WTC11 (cell line): ENCODE data around the gene CTNNA2. TPM values are rescaled to one million over a fixed set of nuclear protein-coding genes. Genes with fewer than 3 reads are reported as not detected.

Source experiments
- ATAC-seq: fragments of 200-7000 bp; cut with Tn5 transposase; 2 replicates; pipeline ENCODE4 v1.10.0; 2021; ENCODE audit warnings: mild to moderate bottlenecking, moderate library complexity
- CTCF ChIA-PET: fragments of 300-600 bp; sonication (Branson Sonifier 250); formaldehyde crosslinking; loops from one replicate; lab custom pipeline; 2021; ENCODE audit warnings: antibody characterized with exemption; lab: Charles Lee
- POLR2A ChIA-PET: fragments of 350-600 bp; sonication (Branson Sonifier 250); formaldehyde crosslinking; loops from one replicate; lab custom pipeline; 2021; ENCODE audit warnings: antibody characterized with exemption; lab: Charles Lee
- DNase-seq: peaks from one replicate; pipeline ENCODE4 v3.0.0; 2021; ENCODE audit warnings: low spot score
- H3K27ac Mint-ChIP-seq: 2 replicates; pipeline ENCODE4 v1.8.0; 2021; ENCODE audit warnings: mixed read lengths
- H3K27me3 Mint-ChIP-seq: 2 replicates; pipeline ENCODE4 v1.8.0; 2021; ENCODE audit warnings: low read depth, mild to moderate bottlenecking, moderate library complexity, mixed read lengths
- H3K36me3 Mint-ChIP-seq: 2 replicates; pipeline ENCODE4 v1.8.0; 2021; ENCODE audit warnings: mixed read lengths
- H3K4me1 Mint-ChIP-seq: 2 replicates; pipeline ENCODE4 v1.8.0; 2022; ENCODE audit warnings: mixed read lengths
- H3K4me3 Mint-ChIP-seq: 2 replicates; pipeline ENCODE4 v1.8.0; 2021; ENCODE audit warnings: mild to moderate bottlenecking, moderate library complexity, mixed read lengths
- H3K9me3 Mint-ChIP-seq: 2 replicates; pipeline ENCODE4 v1.8.0; 2021; ENCODE audit warnings: mixed read lengths
- CBFB ChIP-seq: sonication (generic); formaldehyde crosslinking; IDR thresholded peaks from 2 replicates; pipeline ENCODE4 v1.8.1; 2022; ENCODE audit warnings: mild to moderate bottlenecking, low read depth, missing genetic modification reagents
- CREB1 ChIP-seq: sonication (generic); formaldehyde crosslinking; IDR thresholded peaks from 2 replicates; pipeline ENCODE4 v1.8.0; 2023; ENCODE audit warnings: mild to moderate bottlenecking, missing genetic modification reagents
- ELF4 ChIP-seq: sonication (generic); formaldehyde crosslinking; IDR thresholded peaks from 2 replicates; pipeline ENCODE4 v1.8.1; 2022; ENCODE audit warnings: low read depth, mild to moderate bottlenecking, moderate library complexity, missing genetic modification reagents
- EMX1 ChIP-seq: fragments of 250-450 bp; sonication (Bioruptor Pico); IDR thresholded peaks from 2 replicates; pipeline ENCODE4 v1.8.0; 2021; ENCODE audit warnings: mild to moderate bottlenecking
- ESRRA ChIP-seq: sonication (generic); formaldehyde crosslinking; IDR thresholded peaks from 2 replicates; pipeline ENCODE4 v1.8.1; 2022; ENCODE audit warnings: mild to moderate bottlenecking, missing genetic modification reagents, borderline replicate concordance
- FOXK1 ChIP-seq: sonication (generic); formaldehyde crosslinking; IDR thresholded peaks from 2 replicates; pipeline ENCODE4 v1.8.0; 2022; ENCODE audit warnings: mild to moderate bottlenecking, moderate library complexity, missing genetic modification reagents
- FOXP1 ChIP-seq: sonication (generic); formaldehyde crosslinking; IDR thresholded peaks from 2 replicates; pipeline ENCODE4 v1.8.0; 2022; ENCODE audit warnings: missing genetic modification reagents, mild to moderate bottlenecking, moderate library complexity, borderline replicate concordance
- GABPB1 ChIP-seq: sonication (generic); formaldehyde crosslinking; IDR thresholded peaks from 2 replicates; pipeline ENCODE4 v1.8.1; 2023; ENCODE audit warnings: mild to moderate bottlenecking, missing genetic modification reagents
- PRRX2 ChIP-seq: fragments of 250-450 bp; sonication (Bioruptor Pico); IDR thresholded peaks from 2 replicates; pipeline ENCODE4 v1.8.0; 2021; ENCODE audit warnings: mild to moderate bottlenecking
- ZNF263 ChIP-seq: sonication (generic); formaldehyde crosslinking; IDR thresholded peaks from 2 replicates; pipeline ENCODE4 v1.8.1; 2022; ENCODE audit warnings: low read depth, mild to moderate bottlenecking, moderate library complexity, missing genetic modification reagents
- ZNF317 ChIP-seq: sonication (generic); formaldehyde crosslinking; IDR thresholded peaks from 2 replicates; pipeline ENCODE4 v1.8.1; 2023; ENCODE audit warnings: low read depth, mild to moderate bottlenecking, moderate library complexity, missing genetic modification reagents, borderline replicate concordance
- ZNF396 ChIP-seq: fragments of 250-450 bp; sonication (Bioruptor Pico); IDR thresholded peaks from 2 replicates; pipeline ENCODE4 v1.8.0; 2021; ENCODE audit warnings: mild to moderate bottlenecking, moderate library complexity, borderline replicate concordance
- total RNA-seq: library from RNA; stranded (reverse); gene quantifications from 3 replicates; pipeline ENCODE4 v1.2.3, GENCODE V29; 2021
- TF ChIP-seq, protein P1 (sequence below): sonication (generic); formaldehyde crosslinking; IDR thresholded peaks from 2 replicates; pipeline ENCODE4 v1.8.0; 2022; ENCODE audit warnings: mild to moderate bottlenecking, missing genetic modification reagents
- TF ChIP-seq, protein P2 (sequence below): sonication (generic); formaldehyde crosslinking; IDR thresholded peaks from 2 replicates; pipeline ENCODE4 v1.8.1; 2023; ENCODE audit warnings: mild to moderate bottlenecking, moderate library complexity, missing genetic modification reagents
- TF ChIP-seq, protein P3 (sequence below): sonication (generic); formaldehyde crosslinking; IDR thresholded peaks from 2 replicates; pipeline ENCODE4 v1.8.0; 2023; ENCODE audit warnings: missing genetic modification reagents, mild to moderate bottlenecking, borderline replicate concordance
- TF ChIP-seq, protein P4 (sequence below): fragments of 250-450 bp; sonication (Bioruptor Pico); IDR thresholded peaks from 2 replicates; pipeline ENCODE4 v2.1.2; 2022; ENCODE audit warnings: mild to moderate bottlenecking, moderate library complexity
- TF ChIP-seq, protein P5 (sequence below): sonication (generic); formaldehyde crosslinking; IDR thresholded peaks from 2 replicates; pipeline ENCODE4 v1.8.1; 2022; ENCODE audit warnings: low read depth, mild to moderate bottlenecking, moderate library complexity, missing genetic modification reagents, borderline replicate concordance

CTNNA2 gene
- total RNA-seq, 1 experiment from 2014 or later, result 3.8 TPM

DNA sequence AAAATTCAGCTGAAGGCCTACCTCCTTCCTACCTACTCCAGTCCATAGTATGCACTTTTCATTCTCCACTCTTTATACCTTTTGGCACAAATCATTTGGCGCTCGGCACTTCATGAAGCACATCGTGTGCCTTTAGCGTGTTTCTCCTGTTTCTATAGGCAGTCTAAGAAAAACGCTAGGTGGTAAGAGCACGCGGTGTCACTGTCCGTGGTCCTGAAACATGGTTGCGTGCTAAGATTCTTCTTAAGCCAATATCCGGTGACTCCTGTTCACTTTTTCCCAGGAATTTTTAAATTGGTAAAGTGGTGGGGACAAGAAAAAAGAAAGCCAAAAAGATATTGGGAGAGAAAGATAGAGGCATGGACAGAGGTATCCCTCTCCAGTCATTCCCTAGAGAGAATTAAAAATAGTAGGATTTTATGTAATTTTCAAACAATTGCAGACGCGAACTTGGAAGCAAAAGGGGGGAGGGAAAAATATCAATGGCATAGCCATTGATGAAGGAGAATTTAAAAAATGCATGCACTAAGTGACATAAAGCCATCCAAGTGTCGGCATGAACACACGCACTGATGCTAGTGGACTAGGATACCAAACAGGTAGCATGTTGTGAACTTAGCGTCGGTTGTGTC, 1.4 kb upstream of the CTNNA2 start (continued):
- TF ChIP-seq, protein P1, sequence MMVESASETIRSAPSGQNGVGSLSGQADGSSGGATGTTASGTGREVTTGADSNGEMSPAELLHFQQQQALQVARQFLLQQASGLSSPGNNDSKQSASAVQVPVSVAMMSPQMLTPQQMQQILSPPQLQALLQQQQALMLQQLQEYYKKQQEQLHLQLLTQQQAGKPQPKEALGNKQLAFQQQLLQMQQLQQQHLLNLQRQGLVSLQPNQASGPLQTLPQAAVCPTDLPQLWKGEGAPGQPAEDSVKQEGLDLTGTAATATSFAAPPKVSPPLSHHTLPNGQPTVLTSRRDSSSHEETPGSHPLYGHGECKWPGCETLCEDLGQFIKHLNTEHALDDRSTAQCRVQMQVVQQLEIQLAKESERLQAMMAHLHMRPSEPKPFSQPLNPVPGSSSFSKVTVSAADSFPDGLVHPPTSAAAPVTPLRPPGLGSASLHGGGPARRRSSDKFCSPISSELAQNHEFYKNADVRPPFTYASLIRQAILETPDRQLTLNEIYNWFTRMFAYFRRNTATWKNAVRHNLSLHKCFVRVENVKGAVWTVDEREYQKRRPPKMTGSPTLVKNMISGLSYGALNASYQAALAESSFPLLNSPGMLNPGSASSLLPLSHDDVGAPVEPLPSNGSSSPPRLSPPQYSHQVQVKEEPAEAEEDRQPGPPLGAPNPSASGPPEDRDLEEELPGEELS (CRISPR knock-in tag), result peak; percentile 77; the same call in 1 of the 2 replicates
- no peak for TF ChIP-seq ESRRA (CRISPR knock-in tag)
- TF ChIP-seq, all 79 proteins: peak for 18

DNA sequence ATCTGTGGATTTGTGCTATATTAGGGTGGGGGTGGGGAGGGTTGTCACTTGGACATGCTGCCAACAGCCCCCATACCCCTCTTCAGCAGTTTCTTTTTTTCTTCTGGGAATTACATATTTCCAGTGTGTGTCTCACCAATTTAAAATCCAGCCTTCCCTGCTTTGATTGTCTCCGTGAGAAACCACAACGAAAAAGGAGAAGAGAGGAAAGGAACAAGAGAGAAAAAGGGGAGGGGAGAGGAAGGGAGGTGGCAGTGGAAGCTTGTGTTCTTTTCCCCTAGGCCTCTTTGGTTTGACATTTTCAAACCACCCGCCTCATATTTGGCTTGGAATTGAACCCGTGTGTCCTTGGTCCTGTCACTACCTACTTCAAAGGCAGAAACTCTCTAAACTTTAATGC, 860 bp downstream of the CTNNA2 start:
- DNase-seq (no peak), ATAC-seq (no peak)
- no peaks in the 10 kb centered on the region for H3K36me3 Mint-ChIP-seq
- H3K27me3 Mint-ChIP-seq, result peaks cover 10% of the 10 kb centered on the region
- no peak overlapping the region; the same call in 1 of the 2 replicates for H3K27ac Mint-ChIP-seq
- POLR2A ChIA-PET, result no interaction called here
- peak overlapping the region; percentile 82 for H3K4me3 Mint-ChIP-seq
- peaks cover 44% of the 10 kb centered on the region for H3K4me1 Mint-ChIP-seq
- TF ChIP-seq ZNF396 (no peak), GABPB1 (CRISPR knock-in tag) (no peak), ZNF263 (no peak), EMX1 (no peak), ESRRA (CRISPR knock-in tag) (no peak), ZNF317 (CRISPR knock-in tag) (no peak), PRRX2 (no peak), FOXP1 (no peak), ELF4 (CRISPR knock-in tag) (no peak), CREB1 (CRISPR knock-in tag) (no peak)
- TF ChIP-seq, protein P2, sequence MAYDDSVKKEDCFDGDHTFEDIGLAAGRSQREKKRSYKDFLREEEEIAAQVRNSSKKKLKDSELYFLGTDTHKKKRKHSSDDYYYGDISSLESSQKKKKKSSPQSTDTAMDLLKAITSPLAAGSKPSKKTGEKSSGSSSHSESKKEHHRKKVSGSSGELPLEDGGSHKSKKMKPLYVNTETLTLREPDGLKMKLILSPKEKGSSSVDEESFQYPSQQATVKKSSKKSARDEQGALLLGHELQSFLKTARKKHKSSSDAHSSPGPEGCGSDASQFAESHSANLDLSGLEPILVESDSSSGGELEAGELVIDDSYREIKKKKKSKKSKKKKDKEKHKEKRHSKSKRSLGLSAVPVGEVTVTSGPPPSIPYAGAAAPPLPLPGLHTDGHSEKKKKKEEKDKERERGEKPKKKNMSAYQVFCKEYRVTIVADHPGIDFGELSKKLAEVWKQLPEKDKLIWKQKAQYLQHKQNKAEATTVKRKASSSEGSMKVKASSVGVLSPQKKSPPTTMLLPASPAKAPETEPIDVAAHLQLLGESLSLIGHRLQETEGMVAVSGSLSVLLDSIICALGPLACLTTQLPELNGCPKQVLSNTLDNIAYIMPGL, result no peak
- TF ChIP-seq, protein P3, sequence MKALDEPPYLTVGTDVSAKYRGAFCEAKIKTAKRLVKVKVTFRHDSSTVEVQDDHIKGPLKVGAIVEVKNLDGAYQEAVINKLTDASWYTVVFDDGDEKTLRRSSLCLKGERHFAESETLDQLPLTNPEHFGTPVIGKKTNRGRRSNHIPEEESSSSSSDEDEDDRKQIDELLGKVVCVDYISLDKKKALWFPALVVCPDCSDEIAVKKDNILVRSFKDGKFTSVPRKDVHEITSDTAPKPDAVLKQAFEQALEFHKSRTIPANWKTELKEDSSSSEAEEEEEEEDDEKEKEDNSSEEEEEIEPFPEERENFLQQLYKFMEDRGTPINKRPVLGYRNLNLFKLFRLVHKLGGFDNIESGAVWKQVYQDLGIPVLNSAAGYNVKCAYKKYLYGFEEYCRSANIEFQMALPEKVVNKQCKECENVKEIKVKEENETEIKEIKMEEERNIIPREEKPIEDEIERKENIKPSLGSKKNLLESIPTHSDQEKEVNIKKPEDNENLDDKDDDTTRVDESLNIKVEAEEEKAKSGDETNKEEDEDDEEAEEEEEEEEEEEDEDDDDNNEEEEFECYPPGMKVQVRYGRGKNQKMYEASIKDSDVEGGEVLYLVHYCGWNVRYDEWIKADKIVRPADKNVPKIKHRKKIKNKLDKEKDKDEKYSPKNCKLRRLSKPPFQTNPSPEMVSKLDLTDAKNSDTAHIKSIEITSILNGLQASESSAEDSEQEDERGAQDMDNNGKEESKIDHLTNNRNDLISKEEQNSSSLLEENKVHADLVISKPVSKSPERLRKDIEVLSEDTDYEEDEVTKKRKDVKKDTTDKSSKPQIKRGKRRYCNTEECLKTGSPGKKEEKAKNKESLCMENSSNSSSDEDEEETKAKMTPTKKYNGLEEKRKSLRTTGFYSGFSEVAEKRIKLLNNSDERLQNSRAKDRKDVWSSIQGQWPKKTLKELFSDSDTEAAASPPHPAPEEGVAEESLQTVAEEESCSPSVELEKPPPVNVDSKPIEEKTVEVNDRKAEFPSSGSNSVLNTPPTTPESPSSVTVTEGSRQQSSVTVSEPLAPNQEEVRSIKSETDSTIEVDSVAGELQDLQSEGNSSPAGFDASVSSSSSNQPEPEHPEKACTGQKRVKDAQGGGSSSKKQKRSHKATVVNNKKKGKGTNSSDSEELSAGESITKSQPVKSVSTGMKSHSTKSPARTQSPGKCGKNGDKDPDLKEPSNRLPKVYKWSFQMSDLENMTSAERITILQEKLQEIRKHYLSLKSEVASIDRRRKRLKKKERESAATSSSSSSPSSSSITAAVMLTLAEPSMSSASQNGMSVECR (CRISPR knock-in tag), result no peak
- H3K9me3 Mint-ChIP-seq, result no peaks in the 10 kb centered on the region
- CTCF ChIA-PET, result interaction anchor here (0.7 kb wide), 1 partner anchor 157 kb away, joined by 3 read pairs; no protein-coding TSS in a partner anchor

DNA sequence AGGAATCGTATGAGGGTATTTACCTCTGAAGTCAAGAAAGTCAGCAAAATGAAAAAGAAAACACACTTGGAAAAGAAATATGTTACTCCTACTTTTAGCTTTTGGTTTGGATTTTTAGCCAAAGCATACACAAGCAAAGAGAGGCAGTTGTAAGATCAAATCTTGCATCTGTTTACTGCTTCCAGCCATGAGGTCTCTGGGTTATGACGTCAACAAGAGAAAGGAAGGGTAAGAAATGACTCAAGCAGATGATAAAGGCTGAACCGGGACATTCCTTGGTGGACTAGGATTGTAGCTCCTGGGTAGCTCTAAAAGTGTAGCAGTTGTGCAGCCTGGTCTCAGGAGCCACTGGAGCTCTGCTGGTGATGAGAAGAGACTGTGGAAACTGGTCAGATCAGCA, 16.8 kb downstream of the CTNNA2 start:
- Mint-ChIP-seq H3K27ac (no peak overlapping the region; the same call in 1 of the 2 replicates), H3K36me3 (no peaks in the 10 kb centered on the region), H3K27me3 (no peaks in the 10 kb centered on the region), H3K9me3 (no peaks in the 10 kb centered on the region), H3K4me1 (peaks cover 8% of the 10 kb centered on the region), H3K4me3 (no peak overlapping the region)
- no peak for TF ChIP-seq FOXK1 (CRISPR knock-in tag)
- TF ChIP-seq, protein P4, sequence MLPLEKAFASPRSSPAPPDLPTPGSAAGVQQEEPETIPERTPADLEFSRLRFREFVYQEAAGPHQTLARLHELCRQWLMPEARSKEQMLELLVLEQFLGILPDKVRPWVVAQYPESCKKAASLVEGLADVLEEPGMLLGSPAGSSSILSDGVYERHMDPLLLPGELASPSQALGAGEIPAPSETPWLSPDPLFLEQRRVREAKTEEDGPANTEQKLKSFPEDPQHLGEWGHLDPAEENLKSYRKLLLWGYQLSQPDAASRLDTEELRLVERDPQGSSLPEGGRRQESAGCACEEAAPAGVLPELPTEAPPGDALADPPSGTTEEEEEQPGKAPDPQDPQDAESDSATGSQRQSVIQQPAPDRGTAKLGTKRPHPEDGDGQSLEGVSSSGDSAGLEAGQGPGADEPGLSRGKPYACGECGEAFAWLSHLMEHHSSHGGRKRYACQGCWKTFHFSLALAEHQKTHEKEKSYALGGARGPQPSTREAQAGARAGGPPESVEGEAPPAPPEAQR (CRISPR knock-in tag), result no peak
- TF ChIP-seq, protein P5, sequence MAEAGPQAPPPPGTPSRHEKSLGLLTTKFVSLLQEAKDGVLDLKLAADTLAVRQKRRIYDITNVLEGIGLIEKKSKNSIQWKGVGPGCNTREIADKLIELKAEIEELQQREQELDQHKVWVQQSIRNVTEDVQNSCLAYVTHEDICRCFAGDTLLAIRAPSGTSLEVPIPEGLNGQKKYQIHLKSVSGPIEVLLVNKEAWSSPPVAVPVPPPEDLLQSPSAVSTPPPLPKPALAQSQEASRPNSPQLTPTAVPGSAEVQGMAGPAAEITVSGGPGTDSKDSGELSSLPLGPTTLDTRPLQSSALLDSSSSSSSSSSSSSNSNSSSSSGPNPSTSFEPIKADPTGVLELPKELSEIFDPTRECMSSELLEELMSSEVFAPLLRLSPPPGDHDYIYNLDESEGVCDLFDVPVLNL (CRISPR knock-in tag), result no peak
- TF ChIP-seq CBFB, result no peak
- ATAC-seq, result no peak
- POLR2A ChIA-PET, result interaction anchor here (1.0 kb wide), 1 partner anchor 325 kb away, joined by 3 read pairs; no protein-coding TSS in a partner anchor
- no peak for DNase-seq
- CTCF ChIA-PET, result interaction anchor here (0.8 to 2.3 kb wide), 9 partner anchors 9 to 326 kb away, joined by 3 to 18 read pairs (median 6); no protein-coding TSS in a partner anchor
